ENCODE data around the gene TRIM50. TPM values are rescaled to one million over a fixed set of nuclear protein-coding genes. Genes with fewer than 3 reads are reported as not detected.
"Not testable (repeated sequence)": the region's sequence is repeated elsewhere in the genome, so short reads cannot be mapped to it uniquely, and the experiment has no call there.

TRIM50 gene
- total RNA-seq, 1 donor from 2014 or later = not detected

GRCh38 chr7:73323434-73324080 lies 4.3 kb downstream of the TRIM50 start:
- not testable (repeated sequence) for H3K27me3 Mint-ChIP-seq (ENCODE audit: low read depth); H3K4me1 Mint-ChIP-seq (ENCODE audit: low read depth); H3K9me3 Mint-ChIP-seq; DNase-seq (ENCODE audit: low spot score); H3K36me3 Mint-ChIP-seq (ENCODE audit: low read depth); H3K27ac Mint-ChIP-seq
- H3K4me3 Mint-ChIP-seq (ENCODE audit: low read depth) = peak overlapping the region; percentile 57
- intact Hi-C loops (cut with micrococcal nuclease) = loop anchor here (10.0 kb wide), 1 partner anchor 131 kb away; no protein-coding TSS in a partner anchor

DNA sequence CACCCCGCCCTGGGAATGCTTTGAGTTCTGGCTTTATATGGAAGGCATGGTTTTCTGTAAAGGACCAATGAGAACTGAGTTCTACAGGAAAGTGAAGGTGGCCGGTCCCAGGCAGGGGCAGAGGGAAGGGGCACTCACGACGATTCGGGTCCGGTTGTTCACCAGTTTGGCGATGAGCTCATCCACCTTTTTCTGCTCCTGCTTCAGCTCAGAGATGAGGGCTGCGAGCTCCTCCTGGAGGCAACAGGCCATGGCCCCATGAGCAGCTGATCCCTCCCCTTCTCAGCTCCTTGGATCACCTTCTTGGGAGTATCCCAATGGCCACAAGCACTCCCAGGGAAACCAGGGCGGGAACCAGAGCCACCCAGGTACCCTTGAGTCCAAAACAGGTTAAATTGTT lies 7.9 kb downstream of the TRIM50 start:
- intact Hi-C loops (cut with micrococcal nuclease) = loop anchor here (10.0 kb wide), 1 partner anchor 135 kb away; no protein-coding TSS in a partner anchor
- H3K9me3 Mint-ChIP-seq; DNase-seq (ENCODE audit: low spot score); H3K27me3 Mint-ChIP-seq (ENCODE audit: low read depth); H3K36me3 Mint-ChIP-seq (ENCODE audit: low read depth); H3K4me3 Mint-ChIP-seq (ENCODE audit: low read depth); H3K27ac Mint-ChIP-seq; H3K4me1 Mint-ChIP-seq (ENCODE audit: low read depth): not testable (repeated sequence)

DNA sequence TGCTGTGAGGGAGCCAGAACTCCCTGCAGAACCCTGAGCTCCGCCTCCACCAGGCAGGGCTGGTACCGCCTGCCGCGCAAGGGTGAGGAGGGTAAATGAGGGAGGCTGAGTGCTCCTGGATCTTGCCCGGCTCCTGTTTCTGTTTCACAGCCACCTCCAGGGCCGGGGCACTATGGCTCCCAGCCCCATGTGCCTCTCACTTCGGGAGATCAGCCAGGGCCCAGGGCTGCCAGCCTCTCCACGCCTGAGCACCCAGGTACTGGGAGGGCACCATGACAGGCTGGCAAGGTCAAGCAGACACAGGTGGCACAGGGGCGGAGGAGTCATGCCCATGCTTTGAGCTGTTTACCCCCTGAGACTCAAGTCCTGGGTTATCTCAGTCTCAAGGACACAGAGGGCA lies 8.3 kb downstream of the TRIM50 start:
- intact Hi-C loops (cut with micrococcal nuclease); H3K27ac Mint-ChIP-seq; H3K36me3 Mint-ChIP-seq (ENCODE audit: low read depth): not testable (repeated sequence)

DNA sequence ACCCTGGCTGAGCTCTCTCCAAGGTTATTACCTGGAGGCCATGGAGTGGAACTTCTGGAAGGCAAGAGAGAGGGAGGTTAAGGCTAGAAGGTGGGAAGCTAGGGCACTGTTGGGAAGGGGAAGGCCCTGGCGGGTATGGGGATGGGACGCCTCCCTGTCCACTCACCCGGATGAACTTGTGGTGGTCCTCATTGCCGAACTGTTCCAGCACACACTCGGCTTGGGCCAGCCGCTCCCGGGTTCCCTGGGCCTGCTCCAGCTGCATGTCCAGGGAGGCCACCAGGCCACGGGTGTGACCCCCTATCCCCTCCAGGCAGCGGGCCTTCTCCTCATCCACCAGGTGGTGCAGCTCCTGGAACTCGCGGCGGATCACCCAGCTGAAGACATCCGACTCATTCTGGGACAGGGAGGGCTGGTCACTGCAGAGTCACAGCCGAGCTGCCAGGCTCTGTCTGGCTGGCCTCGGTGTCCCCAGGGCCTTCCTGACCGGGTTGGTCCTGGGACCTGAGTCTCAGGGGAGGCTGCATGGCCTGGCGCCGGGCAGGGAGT lies 9.2 kb downstream of the TRIM50 start:
- intact Hi-C loops (cut with micrococcal nuclease); H3K4me3 Mint-ChIP-seq (ENCODE audit: low read depth); H3K9me3 Mint-ChIP-seq; H3K27ac Mint-ChIP-seq; H3K27me3 Mint-ChIP-seq (ENCODE audit: low read depth); DNase-seq (ENCODE audit: low spot score); H3K36me3 Mint-ChIP-seq (ENCODE audit: low read depth); H3K4me1 Mint-ChIP-seq (ENCODE audit: low read depth): not testable (repeated sequence)

More for the DNA sequence above, 8.3 kb downstream of the TRIM50 start:
- DNase-seq (ENCODE audit: low spot score); H3K4me1 Mint-ChIP-seq (ENCODE audit: low read depth); H3K4me3 Mint-ChIP-seq (ENCODE audit: low read depth); H3K9me3 Mint-ChIP-seq; H3K27me3 Mint-ChIP-seq (ENCODE audit: low read depth): not testable (repeated sequence)

DNA sequence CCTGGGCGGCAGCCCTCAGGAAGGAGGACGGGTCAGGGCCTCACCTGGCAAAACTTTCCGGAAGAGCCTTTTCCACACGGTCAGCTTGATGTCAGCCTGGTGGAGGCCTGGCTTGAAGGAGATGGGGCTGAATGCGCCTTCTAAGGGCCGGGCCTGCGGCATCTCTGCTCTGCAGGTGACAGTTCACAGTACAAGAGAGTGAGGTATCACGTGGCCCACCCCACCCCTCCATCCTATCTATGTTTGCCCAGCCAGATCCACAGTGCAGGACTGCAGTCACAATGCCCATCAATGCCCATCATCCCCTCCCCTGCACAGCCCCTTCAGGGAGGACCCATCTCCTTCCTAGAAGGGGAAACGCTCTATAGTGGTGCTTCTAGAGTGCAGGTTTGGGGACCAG lies 11.4 kb downstream of the TRIM50 start:
- no peaks in the 10 kb centered on the region for H3K36me3 Mint-ChIP-seq (ENCODE audit: low read depth)
- DNase-seq (ENCODE audit: low spot score) = no peak
- no peaks in the 10 kb centered on the region for H3K27me3 Mint-ChIP-seq (ENCODE audit: low read depth)
- H3K9me3 Mint-ChIP-seq = no peaks in the 10 kb centered on the region
- H3K4me3 Mint-ChIP-seq (ENCODE audit: low read depth) = no peak overlapping the region
- intact Hi-C loops (cut with micrococcal nuclease) = no loop called here
- no peaks in the 10 kb centered on the region for H3K4me1 Mint-ChIP-seq (ENCODE audit: low read depth)
- H3K27ac Mint-ChIP-seq = no peak overlapping the region

- no peak overlapping the region for H3K4me3 Mint-ChIP-seq (ENCODE audit: low read depth)
- H3K36me3 Mint-ChIP-seq (ENCODE audit: low read depth) = no peaks in the 10 kb centered on the region
- H3K27me3 Mint-ChIP-seq (ENCODE audit: low read depth) = no peaks in the 10 kb centered on the region
- no peak for DNase-seq (ENCODE audit: low spot score)
- no peak overlapping the region for H3K27ac Mint-ChIP-seq
- intact Hi-C loops (cut with micrococcal nuclease) = no loop called here
- H3K4me1 Mint-ChIP-seq (ENCODE audit: low read depth) = no peaks in the 10 kb centered on the region
- H3K9me3 Mint-ChIP-seq = peaks cover 2% of the 10 kb centered on the region
Observed at GRCh38 chr7:73314271-73314670, 13.6 kb downstream of the TRIM50 start.

DNA sequence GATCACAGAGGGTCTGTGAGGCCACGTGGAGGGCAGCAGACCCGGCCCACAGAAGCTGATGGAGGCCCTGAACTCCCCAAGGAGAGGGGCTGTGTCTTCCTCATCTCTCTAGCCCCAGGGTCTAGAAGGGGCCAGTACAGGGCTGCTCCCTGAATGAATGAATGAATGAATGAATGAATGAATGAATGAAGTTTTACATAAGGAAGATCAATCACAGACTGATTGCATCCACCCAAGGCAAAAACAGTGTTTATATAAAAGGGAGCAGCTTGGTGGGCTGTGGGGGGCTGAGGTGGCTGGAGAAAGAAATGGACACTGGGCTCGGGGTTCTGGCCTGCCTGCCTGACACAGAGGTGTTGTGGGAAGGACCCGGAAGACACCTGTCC lies 14.4 kb downstream of the TRIM50 start:
- Mint-ChIP-seq H3K9me3 (peaks cover 3% of the 10 kb centered on the region), H3K4me3 (ENCODE audit: low read depth) (no peak overlapping the region), H3K36me3 (ENCODE audit: low read depth) (peaks cover 4% of the 10 kb centered on the region), H3K27ac (no peak overlapping the region), H3K4me1 (ENCODE audit: low read depth) (peaks cover 2% of the 10 kb centered on the region), H3K27me3 (ENCODE audit: low read depth) (no peaks in the 10 kb centered on the region)
- DNase-seq (ENCODE audit: low spot score) = no peak
- intact Hi-C loops (cut with micrococcal nuclease) = no loop called here

- H3K4me1 Mint-ChIP-seq (ENCODE audit: low read depth) = peaks cover 4% of the 10 kb centered on the region
- no peak for DNase-seq (ENCODE audit: low spot score)
- intact Hi-C loops (cut with micrococcal nuclease) = no loop called here
- H3K27ac Mint-ChIP-seq = no peak overlapping the region
- H3K27me3 Mint-ChIP-seq (ENCODE audit: low read depth) = no peaks in the 10 kb centered on the region
- H3K36me3 Mint-ChIP-seq (ENCODE audit: low read depth) = peaks cover 8% of the 10 kb centered on the region
- peaks cover 3% of the 10 kb centered on the region for H3K9me3 Mint-ChIP-seq
- H3K4me3 Mint-ChIP-seq (ENCODE audit: low read depth) = no peak overlapping the region
Observed at GRCh38 chr7:73312831-73313520, 14.9 kb downstream of the TRIM50 start.

DNA sequence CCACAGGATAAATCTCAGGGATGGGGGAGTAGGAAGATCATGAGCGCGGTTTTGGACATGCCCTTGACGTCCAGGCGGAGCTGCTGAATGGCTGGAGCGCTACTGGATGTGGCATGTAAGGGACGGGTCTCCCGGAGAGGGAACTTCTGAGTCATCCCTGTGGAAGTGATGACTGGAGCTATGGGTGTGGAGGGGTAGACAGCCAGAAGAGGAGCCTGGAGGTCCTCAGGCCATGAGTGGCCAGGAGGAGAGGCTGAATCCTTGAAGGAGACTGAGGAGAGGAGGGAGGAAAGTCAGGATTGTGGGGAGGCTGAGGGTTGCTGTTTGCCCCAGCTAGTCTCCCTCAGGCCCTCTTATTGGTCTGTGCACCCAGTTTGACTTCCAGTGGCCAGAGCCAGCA lies 16.5 kb downstream of the TRIM50 start:
- H3K4me3 Mint-ChIP-seq (ENCODE audit: low read depth); H3K27me3 Mint-ChIP-seq (ENCODE audit: low read depth); DNase-seq (ENCODE audit: low spot score); H3K9me3 Mint-ChIP-seq; intact Hi-C loops (cut with micrococcal nuclease); H3K27ac Mint-ChIP-seq: not testable (repeated sequence)
- Mint-ChIP-seq H3K4me1 (ENCODE audit: low read depth) (peaks cover 17% of the 10 kb centered on the region), H3K36me3 (ENCODE audit: low read depth) (peaks cover 20% of the 10 kb centered on the region)

DNA sequence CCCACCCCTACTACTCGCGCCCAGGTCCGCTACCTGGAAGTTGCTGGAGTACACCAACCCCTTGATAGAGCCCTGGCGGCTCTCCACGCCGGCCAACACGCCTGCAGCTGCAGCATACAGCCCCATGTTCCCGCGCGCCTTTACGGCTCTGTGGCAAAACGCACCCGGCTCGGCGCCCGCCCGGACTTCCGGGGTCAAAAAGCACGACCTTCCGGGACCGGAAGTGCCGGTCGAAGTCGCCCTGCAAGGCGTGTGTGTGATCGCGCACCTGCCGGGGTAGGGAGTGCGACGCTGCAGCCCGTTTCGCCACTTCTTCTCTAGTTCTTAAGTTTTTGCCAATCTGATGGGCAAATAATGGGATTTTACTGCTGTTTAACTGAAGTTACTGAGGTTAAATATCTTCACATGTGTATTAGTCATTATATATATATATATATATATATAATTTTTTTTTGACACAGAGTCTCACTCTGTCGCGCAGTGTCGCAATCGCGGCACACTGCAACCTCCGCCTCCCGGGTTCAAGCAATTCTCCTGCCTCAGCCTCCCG lies 19.1 kb downstream of the TRIM50 start, which contains the start of gene NSUN5:
Gene NSUN5 (minus strand): TSS at position 162 of the 550 bp plus-strand sequence. CDS start 36 bp downstream, at position 126.
- H3K27ac Mint-ChIP-seq = peak within 1 kb of the TSS; percentile 93
- intact Hi-C loops (cut with micrococcal nuclease) = no loop called here
- peaks cover 19% of the 10 kb centered on the region for H3K4me1 Mint-ChIP-seq (ENCODE audit: low read depth)
- no peaks in the 10 kb centered on the region for H3K27me3 Mint-ChIP-seq (ENCODE audit: low read depth)
- H3K36me3 Mint-ChIP-seq (ENCODE audit: low read depth) = peaks cover 35% of the 10 kb centered on the region
- peak within 1 kb of the TSS; percentile 99 for H3K4me3 Mint-ChIP-seq (ENCODE audit: low read depth)
- peak; percentile 88 for DNase-seq (ENCODE audit: low spot score)
- peaks cover 3% of the 10 kb centered on the region for H3K9me3 Mint-ChIP-seq

GRCh38 chr7:73308074-73308664 lies 19.7 kb downstream of the TRIM50 start:
- DNase-seq (ENCODE audit: low spot score) = no peak
- H3K9me3 Mint-ChIP-seq = peaks cover 3% of the 10 kb centered on the region
- H3K27ac Mint-ChIP-seq = peak overlapping the region; percentile 93
- peaks cover 19% of the 10 kb centered on the region for H3K4me1 Mint-ChIP-seq (ENCODE audit: low read depth)
- no peaks in the 10 kb centered on the region for H3K27me3 Mint-ChIP-seq (ENCODE audit: low read depth)
- intact Hi-C loops (cut with micrococcal nuclease) = no loop called here
- H3K36me3 Mint-ChIP-seq (ENCODE audit: low read depth) = peaks cover 38% of the 10 kb centered on the region
- H3K4me3 Mint-ChIP-seq (ENCODE audit: low read depth) = peak overlapping the region; percentile 99

DNA sequence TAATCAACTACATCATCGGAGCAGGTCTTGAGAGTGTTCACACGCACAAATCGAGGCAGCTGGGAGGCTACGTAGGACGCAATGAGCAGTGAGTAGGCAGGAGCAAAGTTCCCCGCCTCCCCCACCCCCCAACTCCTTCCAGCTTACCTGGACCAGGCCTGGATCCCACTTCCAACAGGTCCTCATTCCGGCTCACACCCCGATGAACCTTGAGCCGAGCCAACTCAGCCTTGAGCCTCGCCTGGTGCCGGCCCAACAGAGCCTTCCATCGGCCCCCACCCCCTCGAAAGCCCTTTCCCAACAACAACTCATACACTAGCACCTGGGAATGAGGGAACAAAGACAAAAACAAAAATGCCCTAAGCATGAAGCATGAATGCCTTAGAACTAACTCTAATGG lies 20.4 kb downstream of the TRIM50 start:
- no peak for DNase-seq (ENCODE audit: low spot score)
- Mint-ChIP-seq H3K27ac (peak overlapping the region; percentile 59), H3K36me3 (ENCODE audit: low read depth) (peaks cover 41% of the 10 kb centered on the region), H3K9me3 (peaks cover 3% of the 10 kb centered on the region), H3K4me3 (ENCODE audit: low read depth) (peak overlapping the region; percentile 99), H3K4me1 (ENCODE audit: low read depth) (peaks cover 19% of the 10 kb centered on the region), H3K27me3 (ENCODE audit: low read depth) (no peaks in the 10 kb centered on the region)
- intact Hi-C loops (cut with micrococcal nuclease) = no loop called here
